ENCODE data around the gene GIPC2. TPM values are rescaled to one million over a fixed set of nuclear protein-coding genes. Genes with fewer than 3 reads are reported as not detected.

The GIPC2 gene
- total and polyA plus RNA-seq, 10 of the 15 experiments (the other 5 are each of a cell fraction or from before 2014, with no cell fraction given): 0.03 to 0.23 (median 0.06) TPM; not detected in 2

GRCh38 chr1:78132174-78132947 lies 86.6 kb downstream of the GIPC2 start:
- no peaks in the 10 kb centered on the region for H4K20me1 ChIP-seq (ENCODE audit: control insufficient read depth, insufficient read depth)
- ChIA-PET CTCF (interaction anchor here (0.7 to 5.5 kb wide), 21 partner anchors 10 to 593 kb away, joined by 3 to 112 read pairs (median 6); no protein-coding TSS in a partner anchor), POLR2A (interaction anchor here (0.6 kb wide), 1 partner anchor 10 kb away, joined by 3 read pairs; no protein-coding TSS in a partner anchor), SMC1A (ENCODE audit: uncharacterized antibody, unreplicated experiment) (interaction anchor here (0.8 to 4.5 kb wide), 11 partner anchors 9 to 544 kb away, joined by 3 to 41 read pairs (median 6); no protein-coding TSS in a partner anchor), RAD21 (ENCODE audit: unreplicated experiment) (interaction anchor here (0.7 to 3.8 kb wide), 13 partner anchors 8 to 611 kb away, joined by 3 to 34 read pairs (median 5); partner anchors contain the start of gene IFI44L)
- intact Hi-C loops (cut with micrococcal nuclease; ENCODE audit: unreplicated experiment): loop anchor here (5.0 to 10.0 kb wide), 2 partner anchors 545 to 702 kb away; no protein-coding TSS in a partner anchor
- H3K4me3 ChIP-seq: no peak overlapping the region
- no peaks in the 10 kb centered on the region for H3K79me2 ChIP-seq (ENCODE audit: control insufficient read depth, insufficient read depth, low read length)
- H3K9ac ChIP-seq (ENCODE audit: control insufficient read depth, insufficient read depth, low read length): no peak overlapping the region
- H3K9me3 ChIP-seq (replicated peaks; ENCODE audit: control insufficient read depth, insufficient read depth, low read length): no peaks in the 10 kb centered on the region
- peak overlapping the region; percentile 25; the same call in 1 of the 2 replicates for H3K4me2 ChIP-seq (ENCODE audit: control insufficient read depth, insufficient read depth)
- no peak for DNase-seq (ENCODE audit: low read depth, low spot score)
- no peaks in the 10 kb centered on the region; the same call in 1 of the 2 replicates for H3K4me1 ChIP-seq (ENCODE audit: control insufficient read depth, insufficient read depth, low read length)
- H2AFZ ChIP-seq (ENCODE audit: control insufficient read depth, low read depth, low read length): peak overlapping the region; percentile 37
- no peaks in the 10 kb centered on the region for H3K36me3 ChIP-seq (ENCODE audit: control insufficient read depth in 2 of 2, insufficient read depth in 2 of 2, low read length in 1 of 2)
- no peaks in the 10 kb centered on the region for H3K27me3 ChIP-seq (replicated peaks in 1 of 2; ENCODE audit: control insufficient read depth in 2 of 2, insufficient read depth in 2 of 2, low read length in 1 of 2)
- BruUV-seq (replicated peaks): no TSS peak
- TF ChIP-seq RAD51 (IDR thresholded peaks at IDR 0.05) (no peak), ZBTB4 (CRISPR knock-in tag; IDR thresholded peaks at IDR 0.05) (no peak), RB1 (IDR thresholded peaks at IDR 0.05; ENCODE audit: borderline replicate concordance) (no peak), NFYA (IDR thresholded peaks at IDR 0.05; ENCODE audit: borderline replicate concordance, low read depth, low read length) (no peak), SMAD1 (IDR thresholded peaks at IDR 0.05; ENCODE audit: low read depth, partially characterized antibody) (no peak), CREB1 (IDR thresholded peaks at IDR 0.05; ENCODE audit: low read depth) (no peak), RFX5 (IDR thresholded peaks at IDR 0.05; ENCODE audit: low read depth, low read length) (no peak), KAT2A (conservative IDR thresholded peaks at IDR 0.05; ENCODE audit: control insufficient read depth, low read depth, low read length) (no peak), POLR2A (IDR thresholded peaks at IDR 0.05; ENCODE audit: low read depth, low read length) (no peak), POU2F2 (IDR thresholded peaks at IDR 0.05; ENCODE audit: borderline replicate concordance, low read depth, low read length) (no peak), GATAD2B (conservative IDR thresholded peaks at IDR 0.05; ENCODE audit: low read depth) (no peak), ATF3 (IDR thresholded peaks at IDR 0.05; ENCODE audit: borderline replicate concordance, extremely low read depth, low read depth, low read length) (no peak), RBBP5 (conservative IDR thresholded peaks at IDR 0.05) (no peak)
- TF ChIP-seq, protein P1, sequence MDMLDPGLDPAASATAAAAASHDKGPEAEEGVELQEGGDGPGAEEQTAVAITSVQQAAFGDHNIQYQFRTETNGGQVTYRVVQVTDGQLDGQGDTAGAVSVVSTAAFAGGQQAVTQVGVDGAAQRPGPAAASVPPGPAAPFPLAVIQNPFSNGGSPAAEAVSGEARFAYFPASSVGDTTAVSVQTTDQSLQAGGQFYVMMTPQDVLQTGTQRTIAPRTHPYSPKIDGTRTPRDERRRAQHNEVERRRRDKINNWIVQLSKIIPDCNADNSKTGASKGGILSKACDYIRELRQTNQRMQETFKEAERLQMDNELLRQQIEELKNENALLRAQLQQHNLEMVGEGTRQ (IDR thresholded peaks at IDR 0.05; ENCODE audit: borderline replicate concordance, low read depth, low read length): no peak
- FAIRE-seq: peak; percentile 7
- 15% methylated on average over 3 of the region's 3 CpGs for WGBS (ENCODE audit: insufficient coverage, insufficient replicate concordance, low lambda C conversion rate, missing lambda C conversion rate)
- peak; percentile 59 for ATAC-seq
- in situ Hi-C loops (cut with MboI): loop anchor here (5.0 kb wide), 1 partner anchor 475 kb away; no protein-coding TSS in a partner anchor
- no peak overlapping the region for H3K27ac ChIP-seq (ENCODE audit: control insufficient read depth, insufficient read depth)

All from GM12878 (cell line).